Bronchial epithelial cell (primary cell): Measurements from ENCODE around the gene TXNRD1. TPM values are rescaled to one million over a fixed set of nuclear protein-coding genes. Genes with fewer than 3 reads are reported as not detected.

Experiments
- DNase-seq: peaks from one replicate; pipeline ENCODE4 v3.0.0-alpha.2; 2010; ENCODE audit warnings: low read depth
- FAIRE-seq: peaks from 2 replicates; lab custom pipeline; 2011; peaks lifted over from hg19 to GRCh38; lab: Jason Lieb, UNC
- H3K27me3 ChIP-seq: 2 replicates; pipeline ENCODE4 v1.5.1; 2011; ENCODE audit warnings: low read length; ENCODE audit not compliant: control insufficient read depth, insufficient read depth
- H3K36me3 ChIP-seq: 2 replicates; pipeline ENCODE4 v1.5.1; 2011; ENCODE audit warnings: low read length; ENCODE audit not compliant: control insufficient read depth, insufficient read depth
- H3K4me3 ChIP-seq: 2 replicates; pipeline ENCODE4 v1.5.1; 2011; ENCODE audit warnings: mild to moderate bottlenecking, low read depth, low read length, control low read depth
- total RNA-seq: library from RNA; depleted of rRNA; stranded (reverse); fragments of >200 nt; gene quantifications from 2 replicates; pipeline ENCODE4 v1.2.1, GENCODE V29; 2014
- TF ChIP-seq, protein P1 (sequence below): IDR thresholded peaks from 2 replicates; pipeline ENCODE4 v1.5.1; 2011; ENCODE audit warnings: mild to moderate bottlenecking, moderate library complexity, low read length, control low read depth, inconsistent platforms; ENCODE audit not compliant: insufficient read depth, severe bottlenecking

TXNRD1 gene
- total RNA-seq, 1 donor from 2014 or later, result 88.2 TPM

- no peaks in the 10 kb centered on the region for H3K36me3 ChIP-seq
- no peaks in the 10 kb centered on the region for H3K27me3 ChIP-seq
- FAIRE-seq (no peak), DNase-seq (no peak)
- TF ChIP-seq, protein P1, sequence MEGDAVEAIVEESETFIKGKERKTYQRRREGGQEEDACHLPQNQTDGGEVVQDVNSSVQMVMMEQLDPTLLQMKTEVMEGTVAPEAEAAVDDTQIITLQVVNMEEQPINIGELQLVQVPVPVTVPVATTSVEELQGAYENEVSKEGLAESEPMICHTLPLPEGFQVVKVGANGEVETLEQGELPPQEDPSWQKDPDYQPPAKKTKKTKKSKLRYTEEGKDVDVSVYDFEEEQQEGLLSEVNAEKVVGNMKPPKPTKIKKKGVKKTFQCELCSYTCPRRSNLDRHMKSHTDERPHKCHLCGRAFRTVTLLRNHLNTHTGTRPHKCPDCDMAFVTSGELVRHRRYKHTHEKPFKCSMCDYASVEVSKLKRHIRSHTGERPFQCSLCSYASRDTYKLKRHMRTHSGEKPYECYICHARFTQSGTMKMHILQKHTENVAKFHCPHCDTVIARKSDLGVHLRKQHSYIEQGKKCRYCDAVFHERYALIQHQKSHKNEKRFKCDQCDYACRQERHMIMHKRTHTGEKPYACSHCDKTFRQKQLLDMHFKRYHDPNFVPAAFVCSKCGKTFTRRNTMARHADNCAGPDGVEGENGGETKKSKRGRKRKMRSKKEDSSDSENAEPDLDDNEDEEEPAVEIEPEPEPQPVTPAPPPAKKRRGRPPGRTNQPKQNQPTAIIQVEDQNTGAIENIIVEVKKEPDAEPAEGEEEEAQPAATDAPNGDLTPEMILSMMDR, result no peak
- no peak overlapping the region for H3K4me3 ChIP-seq
Measured at GRCh38 chr12:104272938-104273337, 57.4 kb downstream of the TXNRD1 start.

GRCh38 chr12:104273503-104273902 is 57.9 kb downstream of the TXNRD1 start:
- no peaks in the 10 kb centered on the region for H3K36me3 ChIP-seq
- DNase-seq, result no peak
- H3K27me3 ChIP-seq, result no peaks in the 10 kb centered on the region
- H3K4me3 ChIP-seq, result no peak overlapping the region
- TF ChIP-seq, protein P1, result no peak
- FAIRE-seq, result no peak

DNA sequence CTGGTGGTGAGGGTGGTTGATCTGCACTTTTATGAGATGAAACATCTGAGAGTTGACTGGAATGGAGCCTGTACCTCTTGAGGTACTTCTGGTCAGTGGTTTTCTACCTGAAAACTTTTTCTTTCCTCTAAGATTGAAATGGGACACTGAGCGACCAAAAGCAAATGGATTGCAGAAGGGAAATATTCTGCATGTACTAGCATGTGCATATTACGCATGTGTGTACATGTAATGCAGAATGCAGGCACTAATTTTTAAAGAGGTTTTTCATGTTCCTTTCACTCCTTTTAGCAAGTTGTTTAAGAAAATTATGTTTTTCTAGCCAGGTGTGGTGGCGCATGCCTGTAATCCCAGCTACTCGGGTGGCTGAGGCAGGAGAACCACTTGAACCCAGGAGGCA is 59.2 kb downstream of the TXNRD1 start:
- Histone ChIP-seq H3K36me3 (no peaks in the 10 kb centered on the region), H3K4me3 (no peak overlapping the region), H3K27me3 (no peaks in the 10 kb centered on the region)
- TF ChIP-seq, protein P1, result no peak
- FAIRE-seq (no peak), DNase-seq (peak; percentile 75)

DNA sequence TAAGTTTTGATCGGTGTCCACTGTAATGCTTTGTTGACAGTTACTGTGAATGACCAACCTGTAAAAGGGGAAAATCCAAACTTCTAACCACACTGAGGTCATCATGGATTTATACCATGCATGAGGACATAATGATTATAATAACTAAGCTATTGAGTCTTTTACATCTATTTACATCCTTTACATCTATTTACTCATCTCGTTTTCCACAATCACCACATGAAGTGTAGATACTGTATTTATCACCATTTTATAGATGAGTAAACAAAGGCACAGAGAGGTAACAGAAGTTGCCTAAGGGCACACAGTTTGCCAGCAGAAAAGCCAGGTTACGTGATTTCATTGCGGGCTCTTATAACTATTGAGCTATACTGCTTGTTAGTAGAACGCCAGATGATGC is 60.1 kb downstream of the TXNRD1 start:
- Histone ChIP-seq H3K27me3 (no peaks in the 10 kb centered on the region), H3K4me3 (no peak overlapping the region), H3K36me3 (no peaks in the 10 kb centered on the region)
- DNase-seq (peak; percentile 56), FAIRE-seq (no peak)
- TF ChIP-seq, protein P1, result no peak

DNA sequence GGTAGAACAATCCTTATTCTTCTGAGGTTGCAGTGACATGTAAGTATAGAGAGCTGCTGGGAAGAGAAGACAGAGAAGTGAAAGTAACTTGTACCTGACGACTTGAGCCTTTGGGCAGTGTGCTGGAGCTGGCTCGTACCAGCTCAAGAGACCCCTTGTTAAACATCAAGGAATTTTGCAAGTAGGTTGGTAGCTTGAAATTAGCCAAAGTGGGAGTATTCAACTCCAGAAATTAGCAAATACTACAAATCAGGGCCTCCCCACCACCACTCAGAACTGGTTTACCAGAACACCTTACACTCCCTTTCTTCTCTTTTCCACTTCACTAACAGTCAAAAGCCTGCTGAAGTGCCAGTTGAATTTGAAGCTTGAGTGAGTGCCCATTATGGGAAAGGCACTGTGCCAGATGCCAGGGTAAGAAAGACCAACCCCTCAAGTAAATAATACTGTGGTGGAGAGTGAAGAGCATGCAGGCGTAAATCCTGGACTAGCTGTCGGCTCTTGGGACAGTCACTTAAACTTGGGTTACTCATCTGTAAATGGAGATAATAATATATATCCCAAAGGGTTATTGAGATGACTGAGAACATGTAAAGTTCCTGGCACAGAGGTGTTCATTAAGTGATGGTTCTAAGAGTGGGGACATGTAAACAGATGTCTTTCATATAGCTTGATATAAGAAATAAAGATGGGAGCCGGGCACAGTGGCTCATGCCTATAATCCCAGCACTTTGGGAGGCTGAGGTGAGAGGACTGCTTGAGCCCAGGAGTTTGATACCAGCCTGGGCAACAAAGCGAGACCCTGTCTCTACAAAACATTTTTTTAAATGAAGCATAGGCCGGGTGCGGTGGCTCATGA is 60.9 kb downstream of the TXNRD1 start:
- DNase-seq, result no peak
- no peaks in the 10 kb centered on the region for H3K27me3 ChIP-seq
- no peak for FAIRE-seq
- TF ChIP-seq, protein P1, result no peak
- no peak overlapping the region for H3K4me3 ChIP-seq
- no peaks in the 10 kb centered on the region for H3K36me3 ChIP-seq
